HL-60 (cell line): ENCODE data around the gene BSN.

Experiments
- DNase-seq, 2 experiments: peaks; one replicate each; pipeline ENCODE4 v3.0.0-alpha.2; 2010 to 2020; ENCODE audit warnings: low read depth in 1 of 2, low spot score in 1 of 2
- H3K27ac ChIP-seq: fragments of 250-450 bp; sonication (Bioruptor Pico); replicated peaks from 2 replicates; pipeline ENCODE4 v1.5.1; 2020; ENCODE audit warnings: mild to moderate bottlenecking, moderate library complexity
- H3K27me3 ChIP-seq: fragments of 250-450 bp; sonication (Bioruptor Pico); 2 replicates; pipeline ENCODE4 v1.5.1; 2021; ENCODE audit warnings: mild to moderate bottlenecking, moderate library complexity; ENCODE audit not compliant: insufficient read depth, poor library complexity, severe bottlenecking
- H3K4me3 ChIP-seq: replicated peaks from 2 replicates; pipeline ENCODE4 v1.5.1; 2011; ENCODE audit warnings: mild to moderate bottlenecking, control low read depth, low read length; ENCODE audit not compliant: insufficient read depth
- CTCF ChIP-seq: IDR thresholded peaks from one replicate; pipeline ENCODE4 v1.5.1; 2011; ENCODE audit warnings: low read length, control low read depth, inconsistent platforms; ENCODE audit not compliant: insufficient read depth
- GABPA ChIP-seq: IDR thresholded peaks from 2 replicates; pipeline ENCODE4 v1.6.1; 2012; ENCODE audit warnings: low read depth
- POLR2AphosphoS5 ChIP-seq: IDR thresholded peaks from 2 replicates; pipeline ENCODE4 v1.6.1; 2012; ENCODE audit warnings: low read depth
- REST ChIP-seq: IDR thresholded peaks from 2 replicates; pipeline ENCODE4 v1.6.1; 2012; ENCODE audit warnings: low read depth; ENCODE audit not compliant: insufficient replicate concordance
- SPI1 ChIP-seq: IDR thresholded peaks from 2 replicates; pipeline ENCODE4 v1.6.1; 2012; ENCODE audit warnings: low read depth, mild to moderate bottlenecking, borderline replicate concordance

The BSN gene

GRCh38 chr3:49701388-49702077 lies 147.3 kb downstream of the BSN start:
- DNase-seq: no peak
- TF ChIP-seq GABPA: no peak
- TF ChIP-seq CTCF: peak; percentile 4
- H3K27ac ChIP-seq: no peak overlapping the region

GRCh38 chr3:49702672-49703071 lies 148.4 kb downstream of the BSN start:
- no peak for TF ChIP-seq POLR2AphosphoS5
- TF ChIP-seq GABPA: no peak
- no peak for TF ChIP-seq SPI1
- no peak for TF ChIP-seq REST
- TF ChIP-seq CTCF: no peak
- Histone ChIP-seq H3K27me3 (no peaks in the 10 kb centered on the region), H3K4me3 (no peak overlapping the region), H3K27ac (no peak overlapping the region)
- no peak for DNase-seq

More at GRCh38 chr3:49701388-49702077, 147.3 kb downstream of the BSN start:
- H3K27me3 ChIP-seq: no peaks in the 10 kb centered on the region
- H3K4me3 ChIP-seq: no peak overlapping the region

- TF ChIP-seq REST: no peak
- peak; percentile 94 for TF ChIP-seq CTCF
- H3K27ac ChIP-seq: no peak overlapping the region
- peak in 1 of 2 experiments; percentile 67 for DNase-seq
- no peaks in the 10 kb centered on the region for H3K27me3 ChIP-seq
- no peak overlapping the region for H3K4me3 ChIP-seq
These were observed 149.2 kb downstream of the BSN start for GRCh38 chr3:49703443-49703927.

- no peak overlapping the region for H3K4me3 ChIP-seq
- no peak overlapping the region for H3K27ac ChIP-seq
- no peaks in the 10 kb centered on the region for H3K27me3 ChIP-seq
- DNase-seq: no peak
- TF ChIP-seq POLR2AphosphoS5 (no peak), GABPA (no peak), REST (no peak)
These were observed 149.7 kb downstream of the BSN start for GRCh38 chr3:49703956-49704355.
